ENCODE measurements around the gene ZNF827. TPM values are rescaled to one million over a fixed set of nuclear protein-coding genes. Genes with fewer than 3 reads are reported as not detected.

Gene ZNF827
- total and polyA plus RNA-seq, 2 of the 8 experiments (the other 6 are each of a cell fraction or from before 2014, with no cell fraction given), result 25.3 to 26.2 TPM

- Histone ChIP-seq H4K5ac (ENCODE audit: insufficient read length, low read depth, low read length) (no peak overlapping the region), H3K4me1 (replicated peaks in 1 of 4; ENCODE audit: control insufficient read depth in 3 of 4, insufficient read depth in 4 of 4, low read length in 3 of 4) (peaks cover 0 to 4% (median 0%) of the 10 kb centered on the region in 4 experiments; a peak in 1 of 7 replicates), H3K18ac (ENCODE audit: extremely low read depth, low read length) (no peak overlapping the region), H3K23ac (ENCODE audit: insufficient read length) (no peak overlapping the region), H3K79me1 (ENCODE audit: low read depth, low read length) (no peaks in the 10 kb centered on the region), H3K4ac (replicated peaks; ENCODE audit: insufficient read length, low read depth, low read length) (no peak overlapping the region), H3K9me3 (ENCODE audit: insufficient read depth in 2 of 2, low read depth in 1 of 2, low read length in 1 of 2) (no peaks in the 10 kb centered on the region), H3K9ac (replicated peaks in 1 of 4; ENCODE audit: extremely low read depth in 1 of 4, low read depth in 3 of 4, low read length in 3 of 4) (no peak overlapping the region), H4K20me1 (replicated peaks in 1 of 2; ENCODE audit: control insufficient read depth in 1 of 2, insufficient read depth in 2 of 2, low read length in 2 of 2) (no peaks in the 10 kb centered on the region), H3K4me2 (ENCODE audit: insufficient read depth in 1 of 2, low read depth in 2 of 2, low read length in 2 of 2) (no peak overlapping the region), H3K14ac (ENCODE audit: insufficient read length) (no peak overlapping the region), H2AFZ (ENCODE audit: low read length) (no peak overlapping the region), H2BK5ac (ENCODE audit: low read depth, low read length) (no peak overlapping the region), H2BK15ac (ENCODE audit: low read length) (no peak overlapping the region), H3K23me2 (ENCODE audit: low read depth, low read length) (no peaks in the 10 kb centered on the region), H3K27me3 (replicated peaks in 1 of 4; ENCODE audit: control insufficient read depth in 3 of 4, extremely low read depth in 1 of 4, insufficient read depth in 3 of 4, low read length in 3 of 4) (no peaks in the 10 kb centered on the region), H3K4me3 (ENCODE audit: extremely low read depth in 1 of 4, insufficient read depth in 2 of 4, low read depth in 3 of 4, low read length in 4 of 4) (no peak overlapping the region), H4K8ac (ENCODE audit: extremely low read depth, insufficient read depth, low read length) (no peak overlapping the region), H3K79me2 (ENCODE audit: control insufficient read depth in 1 of 2, insufficient read depth in 2 of 2, low read length in 2 of 2) (no peaks in the 10 kb centered on the region), H2BK120ac (replicated peaks; ENCODE audit: low read depth, low read length) (no peak overlapping the region), H2AK5ac (ENCODE audit: low read depth, low read length) (no peak overlapping the region), H3K56ac (replicated peaks; ENCODE audit: insufficient read length, low read depth, low read length) (no peak overlapping the region), H3K27ac (ENCODE audit: low read depth, low read length) (no peak overlapping the region), H4K91ac (replicated peaks; ENCODE audit: insufficient read length, low read length) (no peak overlapping the region), H3K36me3 (ENCODE audit: control insufficient read depth in 2 of 4, insufficient read depth in 4 of 4, low read length in 3 of 4) (no peaks in the 10 kb centered on the region), H2BK12ac (ENCODE audit: low read depth, low read length) (no peak overlapping the region), H2BK20ac (ENCODE audit: low read length) (no peak overlapping the region)
- DNase-seq (ENCODE audit: low read depth in 1 of 2, low spot score in 2 of 2), result no peak
- ChIA-PET CTCF (ENCODE audit: partially characterized antibody) (interaction anchor here (0.6 to 3.9 kb wide), 8 partner anchors 10 to 166 kb away, joined by 3 to 18 read pairs (median 3); no protein-coding TSS in a partner anchor), POLR2A (ENCODE audit: partially characterized antibody) (no interaction called here)
- FAIRE-seq, result no peak
- 93% methylated on average over 1 of the region's 1 CpG; no CpG with 5 or more reads in 1 of the 2 experiments for WGBS, 2 experiments (ENCODE audit: extremely low coverage in 1 of 2, insufficient coverage in 1 of 2, insufficient read length in 1 of 2, insufficient replicate concordance in 2 of 2, low coverage in 1 of 2, low lambda C conversion rate in 2 of 2, missing lambda C conversion rate in 1 of 2)
- TF ChIP-seq EP300 (IDR thresholded peaks at IDR 0.05; ENCODE audit: borderline replicate concordance in 1 of 2, low read depth in 2 of 2, low read length in 2 of 2) (no peak), POU5F1 (IDR thresholded peaks at IDR 0.05; ENCODE audit: low read depth, low read length) (no peak), RNF2 (IDR thresholded peaks at IDR 0.05; ENCODE audit: borderline replicate concordance, low read depth, low read length, missing control alignments, poor library complexity, severe bottlenecking) (no peak), EZH2 (IDR thresholded peaks at IDR 0.05; ENCODE audit: low read depth, low read length, severe bottlenecking) (no peak), E2F6 (IDR thresholded peaks at IDR 0.05) (no peak), GTF2F1 (IDR thresholded peaks at IDR 0.05; ENCODE audit: borderline replicate concordance, low read depth, low read length) (no peak), YY1 (IDR thresholded peaks at IDR 0.05; ENCODE audit: low read depth, low read length) (no peak), CREB1 (IDR thresholded peaks at IDR 0.05) (no peak)
These were observed 18.7 kb upstream of the ZNF827 start for GRCh38 chr4:145957302-145957701.

Data from H1 (cell line).